GM19240 (cell line): Measurements from ENCODE around the gene EPG5.
"Not testable (repeated sequence)": the region's sequence is repeated elsewhere in the genome, so short reads cannot be mapped to it uniquely, and the experiment has no call there.

Source experiments
- DNase-seq: peaks from one replicate; pipeline ENCODE4 v3.0.0; 2011; ENCODE audit warnings: low spot score; ENCODE audit not compliant: insufficient read length

EPG5 gene

GRCh38 chr18:45841060-45841764, 125.9 kb downstream of the EPG5 start:
- DNase-seq = no peak

GRCh38 chr18:45839414-45840395, 127.4 kb downstream of the EPG5 start:
- DNase-seq = no peak

GRCh38 chr18:45838302-45839070, 128.6 kb downstream of the EPG5 start:
- no peak for DNase-seq

DNA sequence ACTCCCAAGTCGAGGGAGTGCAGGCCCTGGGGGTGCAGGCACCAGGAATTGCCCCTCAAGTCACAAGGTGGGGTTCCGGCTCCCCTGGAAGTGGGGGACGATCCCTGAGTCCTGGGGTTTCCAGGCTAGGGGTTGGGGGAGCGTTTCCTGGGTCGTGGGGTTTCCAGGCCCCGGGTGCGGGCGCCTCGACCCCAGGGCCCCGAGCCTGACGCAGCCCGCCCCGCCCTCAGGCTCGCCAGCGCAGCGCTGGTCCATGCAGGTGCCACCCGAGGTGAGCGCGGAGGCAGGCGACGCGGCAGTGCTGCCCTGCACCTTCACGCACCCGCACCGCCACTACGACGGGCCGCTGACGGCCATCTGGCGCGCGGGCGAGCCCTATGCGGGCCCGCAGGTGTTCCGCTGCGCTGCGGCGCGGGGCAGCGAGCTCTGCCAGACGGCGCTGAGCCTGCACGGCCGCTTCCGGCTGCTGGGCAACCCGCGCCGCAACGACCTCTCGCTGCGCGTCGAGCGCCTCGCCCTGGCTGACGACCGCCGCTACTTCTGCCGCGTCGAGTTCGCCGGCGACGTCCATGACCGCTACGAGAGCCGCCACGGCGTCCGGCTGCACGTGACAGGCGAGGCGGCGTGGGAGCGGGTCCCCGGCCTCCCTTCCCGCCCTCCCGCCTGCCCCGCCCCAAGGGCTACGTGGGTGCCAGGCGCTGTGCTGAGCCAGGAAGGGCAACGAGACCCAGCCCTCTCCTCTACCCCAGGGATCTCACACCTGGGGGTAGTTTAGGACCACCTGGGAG, 129.7 kb downstream of the EPG5 start:
- DNase-seq = no peak

DNA sequence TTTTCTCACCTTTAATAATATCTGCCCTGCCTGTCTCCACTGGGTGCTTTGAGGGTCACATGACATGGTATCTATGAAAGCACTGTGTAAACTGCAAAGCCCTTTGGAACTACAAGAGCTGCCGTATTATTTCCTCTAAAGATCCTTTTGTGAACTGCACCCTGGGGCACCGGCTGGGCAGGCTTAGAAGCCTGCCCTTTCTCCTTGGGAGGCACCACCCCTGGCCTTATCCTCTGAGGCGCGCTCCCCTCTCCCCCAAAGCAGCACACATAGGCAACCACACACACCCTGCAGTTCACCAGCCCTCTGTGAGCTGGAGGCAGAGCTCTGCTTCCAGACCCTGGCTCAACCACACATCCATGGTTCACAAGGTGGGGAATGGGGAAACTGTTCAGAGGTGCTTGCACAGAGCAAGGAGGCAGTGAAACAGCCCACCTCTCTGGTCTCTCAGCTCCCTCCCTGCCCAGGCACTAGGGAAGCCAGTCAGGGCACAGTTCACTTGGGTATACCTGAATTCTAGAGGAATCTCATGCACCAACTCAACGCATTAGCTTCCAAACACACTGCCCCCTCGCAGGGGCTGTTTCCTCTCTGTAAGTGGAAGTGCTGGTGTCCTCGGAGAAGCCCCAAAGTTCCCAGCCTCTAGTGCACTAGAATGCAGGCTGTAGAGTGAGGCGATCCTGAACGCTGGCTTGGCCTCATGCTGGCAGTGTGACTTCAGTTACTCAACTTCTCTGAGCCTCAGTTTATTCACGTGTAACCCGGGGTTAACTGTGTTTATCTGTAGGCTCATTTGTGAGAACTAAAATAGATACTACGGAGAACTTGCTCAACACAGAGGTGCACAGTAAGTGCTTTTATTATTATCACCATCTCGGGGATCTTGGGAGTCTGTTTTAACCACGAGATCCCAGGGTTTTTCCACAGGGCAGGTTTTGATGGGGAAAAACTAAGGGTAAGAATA, 130.6 kb downstream of the EPG5 start:
- no peak for DNase-seq

DNA sequence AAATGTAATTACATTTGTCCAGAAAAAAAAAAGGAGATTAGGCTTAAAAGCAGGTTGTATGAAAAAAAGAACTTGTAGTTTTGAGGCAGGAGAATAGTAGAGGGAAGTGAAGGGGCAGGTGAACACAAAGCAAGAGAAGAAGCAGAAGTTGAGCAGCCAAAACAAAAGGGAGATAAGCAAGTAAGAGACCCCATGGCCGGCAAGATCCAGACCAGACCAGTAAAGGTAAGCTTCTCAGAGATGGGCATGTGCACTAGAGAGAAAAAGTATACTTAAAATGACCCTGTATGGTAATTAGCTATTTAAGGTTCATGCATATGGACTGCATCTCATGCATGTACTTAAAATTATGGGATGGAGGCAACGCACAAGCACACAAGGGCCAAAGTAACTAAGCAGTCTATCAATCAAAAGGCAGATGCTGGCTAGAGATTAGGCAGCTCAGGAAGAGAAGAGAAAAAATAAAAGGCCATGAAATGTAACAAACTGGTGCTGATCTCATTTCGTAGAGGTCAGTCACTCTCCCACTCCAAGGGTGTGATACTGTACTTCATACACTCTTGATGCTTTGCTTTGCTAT, 132.0 kb downstream of the EPG5 start:
- no peak for DNase-seq

- DNase-seq = no peak
Observed at GRCh38 chr18:45834306-45834705, 132.8 kb downstream of the EPG5 start.

GRCh38 chr18:45833846-45834245, 133.3 kb downstream of the EPG5 start:
- DNase-seq = no peak

GRCh38 chr18:45830917-45831316, 136.2 kb downstream of the EPG5 start:
- no peak for DNase-seq

DNA sequence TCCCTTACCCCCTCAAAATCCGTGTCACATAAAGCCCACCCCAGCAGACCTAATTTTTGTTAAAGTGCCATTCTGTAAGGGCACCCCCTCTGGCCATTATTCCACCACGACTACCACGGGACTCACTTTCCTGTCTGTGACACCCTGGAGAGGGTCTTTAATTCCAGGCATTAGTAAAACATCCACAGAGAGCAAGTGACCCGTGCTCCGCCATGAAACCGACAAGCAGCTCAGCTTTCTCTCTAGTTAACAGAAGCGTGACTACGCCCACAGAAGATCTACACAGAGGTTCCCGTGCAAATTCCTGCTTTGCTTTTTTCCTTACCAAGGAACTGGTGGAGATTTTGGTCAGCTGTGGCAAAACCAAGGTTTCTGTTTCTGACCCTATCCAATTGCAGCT, 137.3 kb downstream of the EPG5 start:
- no peak for DNase-seq

DNA sequence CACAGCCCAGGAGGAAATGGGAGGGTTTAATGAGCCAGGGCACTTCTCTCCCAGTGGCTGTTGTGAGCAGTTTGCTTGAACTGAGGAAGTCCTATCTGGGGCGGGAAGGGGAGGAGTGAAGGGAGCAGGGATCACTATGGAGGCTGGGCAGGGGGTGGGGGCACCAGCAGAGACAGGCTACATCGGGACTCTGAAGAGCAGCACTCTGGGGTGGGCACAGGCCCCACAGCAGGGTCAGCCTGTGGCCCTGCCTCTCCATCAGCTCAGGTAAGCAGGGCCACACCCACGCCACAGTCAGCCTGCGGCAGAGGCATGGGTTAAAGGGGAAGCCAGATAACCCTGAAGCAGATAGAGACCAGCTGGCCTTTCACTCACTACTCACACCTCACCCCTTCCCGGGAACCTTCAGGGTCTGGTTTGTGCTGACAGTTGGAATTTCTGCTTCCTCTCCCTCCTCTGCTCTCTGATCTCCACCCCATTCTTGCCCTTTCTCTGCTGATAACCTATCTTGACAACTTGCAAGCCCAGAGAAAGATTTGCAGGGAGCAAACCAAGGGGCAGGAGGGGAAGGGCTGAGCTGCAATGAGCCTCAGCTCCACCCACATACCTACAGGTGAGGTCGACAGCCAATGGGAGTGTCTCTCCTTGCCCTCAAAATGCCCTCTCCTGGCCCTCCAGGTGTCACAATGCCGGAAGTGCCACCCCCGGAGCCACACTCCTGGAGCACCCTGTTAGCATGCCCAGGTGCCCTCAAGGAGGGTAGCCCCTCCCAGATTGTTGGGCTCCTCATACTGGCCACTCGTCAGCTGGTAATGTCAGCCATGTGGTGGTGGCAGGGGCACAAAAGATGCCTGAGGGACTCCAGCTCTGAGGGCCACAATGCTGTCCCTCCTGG, 138.0 kb downstream of the EPG5 start:
- DNase-seq = no peak

GRCh38 chr18:45826716-45827115, 140.4 kb downstream of the EPG5 start:
- not testable (repeated sequence) for DNase-seq

GRCh38 chr18:45826084-45826483, 141.0 kb downstream of the EPG5 start:
- no peak for DNase-seq

DNA sequence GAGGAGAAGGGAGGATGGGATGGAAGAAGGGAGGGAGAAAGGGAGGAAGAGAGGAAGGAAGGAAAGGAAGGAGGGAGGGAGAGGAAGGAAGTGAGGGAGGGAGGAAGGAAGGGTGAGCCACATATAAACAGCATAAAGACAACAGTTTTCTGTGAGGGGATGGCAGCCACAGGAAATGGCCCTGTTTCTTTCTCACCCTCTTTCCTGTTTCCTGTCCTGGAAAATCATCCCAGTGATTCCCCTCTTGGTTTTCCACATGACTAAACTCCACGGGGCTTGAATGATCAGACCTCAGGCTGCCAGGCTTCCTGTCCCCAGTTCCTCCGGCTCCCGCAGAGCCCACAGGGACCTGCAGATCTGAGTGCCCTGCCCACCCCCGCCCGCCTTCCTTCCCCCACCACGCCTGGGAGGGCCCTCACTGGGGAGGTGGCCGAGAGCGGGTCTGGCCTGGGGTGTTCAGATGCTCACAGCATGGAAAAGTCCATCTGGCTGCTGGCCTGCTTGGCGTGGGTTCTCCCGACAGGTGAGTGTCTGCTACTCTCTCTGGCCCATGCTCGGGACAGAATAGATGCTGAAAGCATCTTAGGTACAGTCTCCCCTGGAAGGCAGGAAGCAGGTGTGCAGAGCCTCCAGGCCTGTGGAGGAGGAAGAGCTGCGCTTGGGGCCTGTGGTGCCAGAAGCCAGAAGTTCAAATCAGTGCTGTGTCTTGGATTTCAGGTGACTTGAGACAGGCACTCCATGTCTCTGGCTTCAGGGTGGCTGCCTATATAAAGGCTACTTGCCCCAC, 141.7 kb downstream of the EPG5 start, which contains the start of gene SIGLEC15:
SIGLEC15 (plus strand) TSS at position 418 of the 787 bp plus-strand sequence; CDS start at position 472, 54 bp downstream.
- no peak for DNase-seq

DNA sequence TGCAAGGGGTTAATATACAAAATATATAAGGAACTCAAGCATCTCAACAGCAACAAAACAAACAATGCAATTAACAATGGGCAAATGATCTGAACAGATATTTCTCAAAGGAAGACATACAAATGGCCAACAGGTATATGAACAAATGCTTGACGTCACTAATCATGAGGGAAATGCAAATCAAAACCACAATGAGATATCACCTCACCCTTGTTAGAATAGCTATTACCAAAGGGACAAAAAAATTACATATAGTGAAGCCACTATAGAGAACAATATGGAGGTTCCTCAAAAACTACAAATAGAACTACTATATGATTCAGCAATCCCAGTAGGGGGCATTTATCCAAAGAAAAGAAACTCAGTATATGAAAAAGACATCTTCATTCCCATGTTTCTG, 145.4 kb downstream of the EPG5 start:
- no peak for DNase-seq

- no peak for DNase-seq
Observed at GRCh38 chr18:45821026-45821425, 146.1 kb downstream of the EPG5 start.

- DNase-seq = no peak
Observed at GRCh38 chr18:45820106-45820745, 146.9 kb downstream of the EPG5 start.
